SIG-M5 (cell line): ENCODE measurements around the gene KCNMA1.
"Not testable (repeated sequence)": the region's sequence is repeated elsewhere in the genome, so short reads cannot be mapped to it uniquely, and the experiment has no call there.

Experiments used
- DNase-seq: peaks from one replicate; lab custom pipeline; 2025; lab: John Stamatoyannopoulos, UW

Gene KCNMA1

DNA sequence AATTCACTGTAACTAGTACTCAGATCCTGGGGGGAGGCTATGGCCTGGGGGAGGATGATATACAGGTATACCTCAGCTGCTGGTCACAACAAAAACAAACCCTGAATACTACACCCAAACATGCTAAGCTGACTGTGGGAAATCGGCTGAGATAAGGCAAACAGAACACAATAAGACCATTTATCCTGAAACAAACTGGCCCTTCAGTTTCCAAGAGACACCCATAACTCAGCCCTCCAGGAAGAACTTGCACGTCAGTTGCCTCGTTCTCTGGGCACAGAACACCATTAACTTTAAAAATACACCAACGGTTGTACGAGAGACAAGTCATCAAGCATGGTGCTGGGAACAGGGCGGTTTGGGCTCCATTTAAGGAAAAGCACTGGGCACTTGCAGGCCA is 24.1 kb upstream of the KCNMA1 start:
- DNase-seq = no peak

DNA sequence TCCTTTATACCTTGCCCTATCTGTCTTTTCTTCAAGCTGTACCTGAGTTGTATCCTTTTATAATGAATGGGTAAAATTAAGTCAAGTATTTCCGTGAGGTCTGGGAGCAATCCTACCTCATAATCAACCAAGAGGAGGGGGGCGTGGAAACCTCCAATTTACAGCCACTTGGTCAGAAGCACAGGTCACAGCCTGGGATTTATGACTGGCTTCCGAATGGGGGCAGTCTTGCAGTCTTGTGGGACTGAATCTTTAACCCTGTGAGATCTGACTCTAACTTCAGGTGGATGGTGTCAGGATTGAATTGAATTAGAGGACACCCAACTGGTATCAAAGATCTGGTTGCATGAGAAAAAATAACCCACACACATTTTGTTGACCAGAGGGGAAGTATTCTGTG is 23.5 kb upstream of the KCNMA1 start:
- no peak for DNase-seq

DNA sequence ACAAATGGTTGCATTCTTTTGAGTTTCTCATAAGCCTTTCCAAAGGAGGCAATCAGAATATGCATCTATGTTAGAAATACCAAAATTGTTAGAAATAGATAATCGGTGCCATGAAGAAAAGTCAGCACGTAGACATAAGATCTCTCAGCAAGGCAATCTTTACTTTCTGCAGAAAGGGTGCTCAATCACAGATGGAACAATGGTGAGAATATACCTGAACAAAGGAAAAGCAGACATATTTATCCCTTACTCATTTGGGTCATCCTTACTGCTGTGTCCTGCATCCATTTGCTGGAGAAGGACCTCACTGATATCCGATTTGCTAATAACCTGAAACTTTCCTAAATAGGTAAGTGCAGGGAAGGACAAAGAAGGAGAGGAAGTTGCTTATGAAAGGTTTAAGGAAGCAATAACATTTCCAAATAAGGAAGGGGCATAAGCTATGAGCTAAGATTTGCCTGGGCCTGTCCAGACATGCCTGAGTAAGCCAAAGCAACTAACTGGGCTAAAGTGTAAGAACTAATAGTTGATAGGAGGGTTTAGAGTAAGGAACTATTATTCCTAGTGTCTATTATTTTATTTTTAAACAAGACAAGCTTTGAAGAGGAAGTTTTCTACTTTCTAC is 21.6 kb upstream of the KCNMA1 start:
- DNase-seq = not testable (repeated sequence)

DNA sequence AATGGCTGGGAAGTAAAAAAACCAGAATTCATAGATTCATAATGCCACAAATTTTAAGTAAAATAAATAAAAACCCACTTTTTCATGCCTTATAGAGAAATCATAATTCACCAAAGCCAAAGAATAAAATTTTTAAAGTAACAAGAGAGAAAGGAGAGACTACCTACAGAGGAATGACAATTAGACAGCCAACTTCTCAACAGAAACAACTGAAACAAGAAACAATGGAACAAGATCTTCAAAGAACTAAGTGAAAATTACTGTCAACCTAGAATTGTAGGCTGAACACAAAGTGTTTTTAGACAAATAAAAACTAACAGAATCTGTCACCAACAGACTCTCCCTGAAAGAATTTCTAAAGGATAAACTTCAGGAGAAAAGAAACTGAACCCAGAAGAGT is 15.6 kb upstream of the KCNMA1 start:
- no peak for DNase-seq

DNA sequence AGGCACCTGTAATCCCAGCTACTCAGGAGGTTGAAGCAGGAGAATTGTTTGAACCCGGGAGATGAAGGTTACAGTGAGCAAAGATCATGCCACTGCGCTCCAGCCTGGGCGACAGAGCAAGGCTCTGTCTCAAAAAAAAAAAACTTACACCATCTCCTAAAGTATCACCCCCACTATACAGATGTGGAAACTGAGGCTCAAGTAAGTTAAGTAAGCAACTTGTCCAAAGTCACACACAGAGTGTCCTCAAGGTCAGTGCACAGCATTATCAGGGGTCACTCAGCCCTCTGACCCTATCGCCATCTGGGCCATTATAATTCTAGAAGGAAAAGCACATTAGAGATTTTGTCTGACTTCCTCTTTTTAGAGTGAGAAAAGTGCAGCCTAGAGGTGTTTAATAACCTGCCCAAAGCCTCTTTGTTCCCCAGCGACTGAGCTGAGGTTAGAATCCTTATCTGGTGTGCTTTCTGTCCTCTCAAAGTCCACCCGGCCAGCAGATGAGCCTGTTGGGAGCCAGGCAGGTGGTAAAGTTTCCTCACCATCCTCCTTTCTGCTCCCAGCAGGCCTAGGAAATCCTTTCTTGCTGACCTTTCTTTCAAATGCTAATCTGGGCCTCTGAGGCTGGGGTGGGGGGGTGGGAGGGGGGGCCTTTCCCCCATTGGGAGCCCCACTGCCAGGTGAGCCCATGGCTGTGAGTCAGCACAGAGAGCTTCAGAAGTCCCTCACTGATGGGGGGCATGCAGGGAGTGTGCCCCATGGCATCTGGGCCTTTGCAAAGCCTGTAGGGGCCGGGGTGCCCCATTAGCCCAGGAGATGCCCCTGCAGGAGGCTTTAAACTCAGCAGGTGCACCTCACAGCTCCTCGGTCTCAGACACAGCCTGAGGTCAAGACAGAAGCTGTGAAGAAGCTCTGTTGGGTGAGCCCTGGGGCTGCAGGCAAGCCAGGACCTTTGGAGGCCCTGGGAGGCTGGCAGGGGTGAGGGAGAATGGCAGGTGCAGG is 12.0 kb upstream of the KCNMA1 start:
- DNase-seq = no peak

DNA sequence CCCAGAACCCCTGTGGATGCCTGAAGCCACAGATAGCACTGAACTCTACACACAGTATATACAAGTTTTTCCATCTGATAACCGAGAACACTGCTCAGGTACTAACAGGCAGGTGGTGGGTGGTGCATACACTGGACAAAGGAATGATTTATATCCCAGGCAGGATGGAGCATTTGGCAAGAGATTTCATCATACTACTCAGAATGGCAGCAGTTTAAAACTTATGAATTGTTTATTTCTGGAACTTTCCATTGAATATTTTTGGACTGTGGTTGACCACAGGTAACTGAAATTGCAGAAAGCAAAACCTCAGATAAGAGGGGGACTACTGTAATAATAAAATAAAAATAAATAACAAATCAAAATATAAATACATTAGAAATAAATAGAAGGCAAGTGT is 10.9 kb upstream of the KCNMA1 start:
- DNase-seq = no peak

DNA sequence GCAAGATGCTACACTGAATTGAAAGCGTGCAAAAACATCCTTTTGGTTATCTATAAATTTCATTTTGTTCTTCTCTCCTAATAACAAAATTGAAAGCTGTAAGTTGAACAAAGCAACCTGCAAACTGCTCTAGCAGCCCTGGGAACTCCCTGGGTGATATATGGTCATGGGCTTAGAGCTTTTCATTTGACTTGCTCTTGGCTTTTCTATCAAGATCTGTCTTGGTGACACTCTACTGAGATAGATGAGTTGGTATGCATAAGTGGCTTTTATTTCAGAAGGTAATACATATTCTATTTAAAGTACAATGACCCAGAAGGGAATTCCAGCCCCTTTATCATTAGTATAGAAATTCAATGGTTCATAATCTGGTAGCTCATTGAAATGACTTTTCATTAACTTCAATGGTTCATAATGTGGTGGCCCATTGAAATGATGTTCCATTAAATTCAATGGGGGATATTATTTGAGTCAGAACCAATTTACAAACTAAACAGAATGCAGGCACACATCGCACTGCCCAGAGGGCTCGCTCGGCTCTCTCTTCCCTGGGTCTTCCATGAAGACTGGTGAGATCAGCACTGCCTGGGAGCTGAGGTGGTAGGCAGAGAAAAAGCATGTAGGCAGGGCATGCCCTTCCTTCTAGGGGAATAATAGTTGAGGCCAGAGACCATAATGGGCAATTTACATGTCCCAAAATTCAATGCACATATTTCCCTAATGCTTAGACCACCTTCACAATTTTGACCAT is 10.1 kb upstream of the KCNMA1 start:
- DNase-seq = no peak

DNA sequence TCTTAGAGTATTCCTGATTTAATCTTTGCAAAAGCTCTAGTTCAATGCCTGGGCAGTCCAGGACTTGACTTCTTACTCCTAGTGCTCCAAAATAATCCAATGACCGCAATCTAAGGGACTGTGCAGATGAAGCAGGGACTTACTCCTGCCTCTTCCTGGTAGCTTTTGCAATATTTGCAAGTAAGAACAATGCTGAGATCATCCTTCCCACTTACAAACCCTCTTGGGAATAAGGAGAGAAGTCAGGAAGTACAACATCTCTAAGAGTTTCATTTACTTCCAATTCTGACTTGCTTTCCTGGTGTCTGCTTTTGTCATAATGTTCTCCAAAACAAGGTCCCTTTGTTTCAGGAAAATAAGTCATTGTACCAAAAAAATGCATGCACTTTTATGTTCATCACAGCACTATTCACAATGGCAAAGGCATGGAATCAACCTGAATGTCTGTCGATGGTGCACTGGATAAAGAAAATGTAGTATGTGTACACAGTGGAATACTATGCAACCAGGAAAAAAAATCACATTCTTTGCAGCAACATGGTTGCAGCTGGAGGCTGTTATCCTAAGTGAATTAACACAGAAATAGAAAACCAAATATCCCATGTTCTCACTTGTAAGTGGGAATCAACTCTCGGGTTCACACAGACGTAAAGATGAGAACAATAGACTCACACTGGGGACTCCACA is 7.1 kb upstream of the KCNMA1 start:
- DNase-seq = no peak

DNA sequence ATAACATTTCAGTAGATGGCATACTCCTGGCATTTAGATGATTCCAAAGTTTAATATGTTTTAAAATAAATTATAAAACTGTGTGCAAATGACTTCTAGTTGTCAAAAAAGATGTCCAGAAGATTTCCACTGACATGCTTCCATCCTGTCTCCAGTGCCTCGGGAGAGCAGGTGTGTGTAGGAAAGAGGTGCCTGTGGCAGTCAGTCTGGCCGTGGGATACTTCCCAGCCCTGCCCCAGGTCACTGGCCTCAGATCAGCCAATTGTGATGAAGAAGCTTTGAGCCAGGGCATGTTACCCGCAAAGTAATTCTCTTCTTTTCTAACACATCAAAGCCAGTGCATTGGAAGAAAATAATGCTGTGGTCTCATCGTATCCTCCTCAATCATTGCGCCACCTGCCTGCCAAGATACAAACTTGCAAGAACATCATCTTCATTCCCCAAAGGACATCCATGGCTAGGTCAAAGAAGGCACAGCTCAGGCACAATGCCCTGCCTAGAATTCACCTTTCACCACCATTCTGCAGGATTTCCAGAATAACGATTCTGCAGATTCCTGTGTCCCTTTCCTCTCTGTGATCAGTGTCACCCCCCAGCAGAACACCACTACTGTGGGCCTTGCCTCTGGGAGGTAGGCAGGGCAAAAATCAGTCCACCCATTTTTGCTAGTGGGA is 6.3 kb upstream of the KCNMA1 start:
- DNase-seq = peak; percentile 8

DNA sequence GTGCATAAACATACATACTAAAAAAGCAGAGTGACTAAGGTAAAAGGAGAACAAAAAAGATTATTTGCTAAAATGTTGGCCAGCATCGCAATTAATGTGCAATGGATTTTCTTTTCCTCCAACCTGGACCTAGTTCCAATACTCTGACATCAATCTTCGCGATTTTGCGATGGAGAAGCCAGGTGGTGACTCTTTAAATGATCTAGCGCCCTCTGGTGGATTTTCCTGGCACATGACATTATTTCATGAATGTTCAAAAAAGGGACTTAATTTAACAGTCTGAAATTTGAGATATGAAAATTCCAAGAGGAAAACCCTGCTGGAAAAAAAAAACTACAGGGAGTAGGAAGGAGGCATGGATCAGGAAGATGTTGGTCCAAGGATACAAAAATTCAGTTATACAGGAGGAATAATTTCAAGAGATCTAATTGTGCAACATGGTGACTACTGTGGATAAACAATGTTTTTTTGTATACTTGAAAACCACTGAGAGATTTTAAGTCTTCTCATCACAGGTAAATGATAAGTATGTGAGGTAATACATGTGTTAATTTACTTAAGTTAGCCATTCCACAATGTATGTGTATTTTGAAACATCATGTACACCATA is 4.3 kb upstream of the KCNMA1 start:
- no peak for DNase-seq

DNA sequence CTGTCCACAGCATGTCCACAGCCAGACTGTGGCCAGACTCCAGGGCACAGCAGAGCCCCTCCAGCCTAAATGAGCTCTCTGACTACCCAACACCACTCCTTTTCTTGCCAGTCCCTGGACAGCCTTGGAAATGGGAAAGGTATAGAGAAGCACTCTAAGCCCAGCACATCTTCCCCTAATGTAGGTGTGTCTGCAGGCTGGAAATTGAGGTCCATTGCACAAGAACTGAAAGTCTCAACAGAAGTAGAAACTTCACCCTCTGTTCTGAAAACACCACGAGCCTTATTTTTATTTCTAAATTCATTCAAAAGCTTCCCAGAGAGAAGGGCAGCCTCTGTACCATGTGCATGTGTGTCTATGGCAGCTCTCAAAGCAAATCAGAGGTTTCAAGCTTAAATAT is 3.7 kb upstream of the KCNMA1 start:
- no peak for DNase-seq

DNA sequence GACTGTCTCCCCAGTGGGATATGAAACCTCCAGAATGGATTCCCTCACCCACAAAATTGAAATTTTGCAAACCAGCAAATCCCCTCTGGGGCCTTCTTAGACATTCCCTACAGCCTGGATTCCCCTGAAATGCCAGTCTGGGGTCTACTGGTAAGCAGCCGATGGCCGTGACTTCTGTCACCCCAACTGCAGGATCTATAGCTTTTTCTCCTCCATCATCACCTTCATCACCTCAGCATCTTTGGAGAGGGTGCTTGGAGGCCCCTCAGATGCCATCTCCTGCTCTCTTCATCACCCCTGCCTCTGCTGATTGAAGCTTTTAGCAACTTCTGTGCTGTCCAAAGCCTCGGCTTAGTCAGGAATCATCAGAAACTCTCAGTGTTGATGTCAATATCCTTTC is 2.6 kb upstream of the KCNMA1 start:
- no peak for DNase-seq

DNA sequence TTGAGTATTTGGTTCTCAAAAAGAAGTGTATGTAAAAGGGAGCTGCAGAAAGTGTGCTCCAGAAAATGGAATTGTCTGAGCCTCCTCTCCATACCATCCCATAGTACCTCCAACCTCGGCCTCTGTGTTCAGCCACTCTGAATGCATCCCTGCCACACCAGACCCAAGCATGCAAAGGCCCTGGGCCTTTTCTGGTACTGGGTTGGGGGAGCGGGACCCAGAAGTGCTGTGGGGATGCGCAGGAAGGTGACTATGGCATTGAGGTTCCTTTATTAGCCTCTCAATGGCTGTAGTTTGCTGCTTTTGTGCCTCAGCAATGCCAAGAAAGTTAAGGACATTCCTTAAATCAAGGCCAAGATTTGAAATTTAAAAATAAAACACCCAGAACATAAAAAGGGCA is 2.1 kb upstream of the KCNMA1 start:
- no peak for DNase-seq

DNA sequence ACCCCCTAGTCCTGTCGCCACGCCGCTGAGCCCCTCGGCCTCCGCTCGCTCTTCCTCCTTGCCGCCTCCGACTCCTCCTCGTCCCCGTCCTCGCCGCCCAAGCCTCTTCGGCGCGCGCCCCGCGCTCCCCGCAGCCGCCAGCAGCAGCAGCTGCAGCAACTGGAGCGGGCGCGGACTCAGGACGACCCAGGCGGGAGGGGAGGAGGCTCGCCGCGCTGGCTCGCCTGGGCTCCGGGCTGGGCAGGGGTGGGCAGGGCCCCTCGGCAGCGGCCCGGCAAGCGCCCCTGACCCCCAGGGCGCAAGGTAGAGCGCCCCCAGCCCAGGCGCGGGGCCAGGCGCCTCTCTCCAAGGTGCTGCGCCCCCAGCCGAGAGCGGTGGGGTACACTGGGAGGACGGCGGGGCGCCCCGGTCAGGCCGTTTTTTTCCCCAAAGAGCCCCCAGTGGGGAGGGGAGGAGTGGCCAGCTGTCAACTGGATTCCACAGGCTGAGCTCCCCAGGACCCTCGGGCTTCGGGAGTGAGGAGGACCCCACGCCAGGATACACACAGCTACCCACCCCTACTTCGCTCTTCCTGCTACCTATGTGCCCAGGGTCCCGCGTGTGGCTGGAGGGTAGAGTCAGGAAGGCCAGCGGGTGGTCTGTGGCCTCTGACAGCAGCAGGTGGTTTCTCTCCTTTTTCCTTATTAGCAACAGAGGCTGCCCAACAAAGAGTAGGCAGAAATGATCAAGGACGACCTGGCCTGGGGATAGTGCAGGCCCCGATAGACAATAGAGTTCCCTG is 903 bp upstream of the KCNMA1 start:
- no peak for DNase-seq

DNA sequence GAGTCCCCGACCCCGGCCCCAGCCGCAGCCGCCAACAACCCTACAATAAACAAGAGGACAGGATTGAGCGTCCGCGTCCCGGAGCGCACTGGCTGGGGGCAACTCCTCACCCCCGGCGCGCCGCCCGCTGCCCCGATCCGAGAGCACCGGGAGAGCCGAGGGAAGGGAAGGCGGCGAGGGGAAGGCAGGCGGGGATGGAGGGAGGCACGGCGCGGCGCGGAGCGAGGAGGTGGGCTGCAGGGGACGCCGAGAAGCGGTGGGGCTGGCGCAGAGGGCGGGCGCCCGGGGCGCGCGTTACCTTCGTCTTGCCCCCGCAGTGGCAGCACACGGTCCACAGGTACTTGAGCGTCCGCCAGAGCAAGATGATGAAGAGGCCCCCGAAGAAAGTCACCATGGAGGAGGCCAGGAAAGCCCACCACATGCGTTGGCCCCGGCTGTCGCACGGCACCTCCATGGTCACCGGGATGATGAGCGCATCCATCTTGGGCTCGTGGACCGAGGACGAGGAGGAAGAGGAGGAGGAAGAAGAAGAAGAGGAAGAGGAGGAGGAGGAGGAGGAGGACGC is 559 bp downstream of the KCNMA1 start:
- DNase-seq = no peak

DNA sequence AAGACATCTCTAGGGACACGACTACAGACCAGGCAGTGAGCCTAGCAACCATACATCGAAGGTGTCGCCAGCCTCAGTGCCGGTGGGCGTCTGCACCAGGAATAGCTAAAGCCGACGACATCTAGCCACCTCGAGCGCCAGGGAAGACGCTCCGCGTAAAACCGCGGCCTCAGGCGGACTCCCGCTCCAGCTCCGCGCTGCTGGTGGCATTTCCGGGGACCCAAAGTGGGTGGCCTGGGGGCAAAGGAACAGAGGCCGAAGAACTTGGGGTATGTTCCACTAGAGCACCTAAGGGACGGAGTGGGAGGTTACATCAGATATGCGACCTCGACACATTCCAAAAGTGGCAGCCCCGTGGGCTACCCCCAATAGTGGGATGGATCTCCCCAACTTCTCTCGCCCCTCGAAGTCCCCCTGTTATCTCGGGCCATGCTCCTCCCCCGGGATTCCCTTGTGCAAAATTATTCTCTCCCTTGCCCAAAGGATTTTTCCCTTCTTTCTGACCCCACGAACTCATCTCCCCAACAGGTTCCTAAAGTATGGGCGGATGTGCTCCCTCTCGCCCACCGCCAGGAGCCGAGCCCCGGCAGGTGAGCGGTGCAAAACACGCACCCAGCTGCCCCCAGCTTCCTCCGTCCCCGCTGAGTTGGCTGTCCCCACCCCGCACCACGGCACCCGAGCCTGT is 1.2 kb downstream of the KCNMA1 start:
- no peak for DNase-seq

DNA sequence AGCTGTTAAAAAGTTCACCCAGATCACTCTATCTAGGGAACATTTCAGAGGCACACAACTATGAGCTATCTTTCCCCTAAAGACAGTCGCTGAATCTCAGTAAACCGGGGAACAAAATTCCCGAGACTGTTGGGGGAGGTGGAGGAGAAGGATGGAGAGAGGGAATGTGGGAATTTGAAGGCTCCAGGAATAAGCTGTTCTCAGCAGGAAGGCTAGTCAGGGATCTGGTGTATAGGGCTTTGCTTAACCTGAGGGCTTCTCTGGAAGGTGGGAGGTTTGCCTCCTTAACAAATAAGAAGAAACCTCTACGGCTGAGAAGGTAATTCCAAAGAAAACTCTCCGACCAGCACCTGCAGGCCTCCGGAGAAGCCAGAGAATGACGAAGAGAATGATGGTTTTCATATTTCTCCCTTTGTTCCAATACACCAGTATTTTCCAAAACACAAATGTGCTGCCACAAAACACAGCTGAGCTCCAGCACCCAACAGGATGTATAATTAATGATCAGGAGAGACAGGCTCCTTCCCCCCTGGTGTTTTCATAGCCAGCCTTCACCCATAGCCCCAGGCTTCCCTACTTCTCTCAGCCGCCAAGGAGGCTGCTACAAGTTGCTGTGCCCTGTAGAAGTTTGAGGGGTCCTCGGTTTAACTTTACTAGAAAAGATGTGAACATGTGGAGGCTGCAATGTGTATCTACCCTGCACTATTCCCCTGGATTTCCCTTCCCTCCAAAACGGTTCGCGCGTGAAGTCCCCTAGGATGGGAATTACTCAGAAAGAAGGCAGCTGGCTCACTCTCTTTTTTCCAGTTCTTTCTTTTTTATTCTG is 2.0 kb downstream of the KCNMA1 start:
- no peak for DNase-seq

DNA sequence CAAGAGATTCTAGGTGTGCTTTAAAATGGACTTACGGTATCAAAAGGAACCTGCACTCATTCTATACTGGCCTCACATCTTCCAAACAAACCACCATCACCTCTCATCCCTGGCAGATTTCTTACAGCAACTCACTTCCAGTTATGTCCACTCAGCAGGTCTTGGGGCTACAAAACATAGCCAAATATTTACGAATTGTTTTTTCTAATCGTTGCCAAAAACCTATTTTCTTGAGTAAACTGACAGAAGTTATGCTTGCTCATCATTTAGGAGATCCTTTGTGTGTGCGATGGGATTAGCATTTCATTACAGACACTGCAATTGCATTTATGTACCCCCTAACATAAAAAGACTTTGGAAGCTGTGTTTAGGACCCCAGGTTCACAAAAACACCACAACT is 2.7 kb downstream of the KCNMA1 start:
- no peak for DNase-seq

DNA sequence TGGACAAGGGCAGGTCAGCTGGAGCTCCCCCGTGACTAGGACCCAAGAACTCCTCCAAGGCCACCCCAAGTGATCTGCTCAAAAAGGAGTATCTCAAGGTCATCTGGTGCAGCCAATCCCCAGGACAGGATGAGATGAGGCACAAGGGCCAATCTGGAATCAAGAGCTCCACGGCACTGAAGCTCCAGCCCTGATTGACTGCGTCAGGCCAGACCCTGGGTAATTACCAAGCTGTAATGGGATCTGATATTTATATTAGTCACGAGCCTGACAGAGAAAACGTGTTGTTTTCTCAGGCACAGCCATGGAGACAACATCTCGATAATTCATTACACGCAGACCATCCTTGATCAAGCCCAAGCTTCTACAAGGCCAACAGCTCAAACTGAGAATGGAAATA is 4.2 kb downstream of the KCNMA1 start:
- no peak for DNase-seq
